NCI-H2171 treated with DMSO at 0.1 percent for 48 hours (cell line): Measurements from ENCODE around the gene DCAF4.

Experiments used
- DNase-seq: peaks from one replicate; lab custom pipeline; 2025; lab: John Stamatoyannopoulos, UW

The DCAF4 gene, protein sequence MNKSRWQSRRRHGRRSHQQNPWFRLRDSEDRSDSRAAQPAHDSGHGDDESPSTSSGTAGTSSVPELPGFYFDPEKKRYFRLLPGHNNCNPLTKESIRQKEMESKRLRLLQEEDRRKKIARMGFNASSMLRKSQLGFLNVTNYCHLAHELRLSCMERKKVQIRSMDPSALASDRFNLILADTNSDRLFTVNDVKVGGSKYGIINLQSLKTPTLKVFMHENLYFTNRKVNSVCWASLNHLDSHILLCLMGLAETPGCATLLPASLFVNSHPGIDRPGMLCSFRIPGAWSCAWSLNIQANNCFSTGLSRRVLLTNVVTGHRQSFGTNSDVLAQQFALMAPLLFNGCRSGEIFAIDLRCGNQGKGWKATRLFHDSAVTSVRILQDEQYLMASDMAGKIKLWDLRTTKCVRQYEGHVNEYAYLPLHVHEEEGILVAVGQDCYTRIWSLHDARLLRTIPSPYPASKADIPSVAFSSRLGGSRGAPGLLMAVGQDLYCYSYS

DNA sequence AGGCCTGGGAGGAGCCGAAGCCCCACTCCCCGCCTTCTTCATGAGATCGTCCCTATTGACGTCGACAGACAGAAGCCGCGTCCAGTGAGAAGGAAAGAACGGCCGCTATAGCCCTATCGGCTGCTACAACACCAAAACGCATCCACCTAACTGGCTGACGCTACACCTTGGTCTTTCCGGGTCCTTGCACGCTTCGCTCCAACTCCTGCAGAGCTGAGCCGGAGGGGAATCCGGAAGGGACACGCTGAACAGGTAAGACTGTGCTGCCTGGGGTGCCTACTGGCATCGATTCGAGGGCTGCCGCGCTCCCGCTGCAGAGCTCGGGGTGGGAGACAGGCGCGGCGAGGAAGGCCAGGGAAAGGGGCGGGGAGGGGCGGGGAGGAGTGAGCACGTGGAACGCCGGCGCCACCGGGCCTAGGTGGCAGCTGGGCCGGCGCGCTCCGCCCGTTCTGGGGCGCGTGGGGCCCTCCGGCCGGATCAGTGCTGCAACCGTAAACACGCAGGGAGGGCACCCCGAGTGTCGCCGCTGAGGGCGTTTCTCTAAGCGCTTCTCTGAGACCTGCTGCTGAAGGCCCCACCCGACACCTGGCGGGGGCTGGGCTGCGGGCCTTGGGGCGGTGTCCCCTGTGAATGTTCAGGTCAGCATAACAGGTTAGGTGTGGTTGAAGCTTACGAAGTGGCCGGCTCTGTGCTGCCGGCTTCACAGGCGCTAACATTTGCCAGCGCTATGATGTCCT is at the start of gene DCAF4:
DCAF4 (plus strand) TSS at position 173 of the 737 bp plus-strand sequence. CDS start 11,515 bp downstream, outside the sequence.
- DNase-seq, result peak; percentile 100

GRCh38 chr14:72876710-72877063 is 49.6 kb upstream of the DCAF4 start:
- no peak for DNase-seq

DNA sequence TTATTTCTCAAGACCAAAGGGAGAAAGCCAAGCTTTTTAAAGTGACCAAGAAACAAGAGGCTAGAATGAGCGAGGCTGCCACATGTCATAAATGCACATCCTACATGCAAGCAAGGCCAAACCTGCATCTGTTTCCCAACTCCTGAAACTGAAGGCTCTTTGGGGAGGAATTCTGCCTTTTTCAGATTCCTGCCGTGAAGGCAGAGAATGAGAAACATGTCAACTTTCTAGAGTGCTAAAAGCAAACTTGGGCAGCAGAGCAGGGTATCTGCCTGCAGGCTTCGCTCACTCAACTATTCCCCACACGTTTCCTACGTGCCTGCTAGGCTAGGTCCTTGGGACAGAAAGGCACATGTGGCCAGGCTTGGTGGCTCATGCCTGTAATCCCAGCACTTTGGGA is 47.5 kb upstream of the DCAF4 start:
- DNase-seq, result no peak

DNA sequence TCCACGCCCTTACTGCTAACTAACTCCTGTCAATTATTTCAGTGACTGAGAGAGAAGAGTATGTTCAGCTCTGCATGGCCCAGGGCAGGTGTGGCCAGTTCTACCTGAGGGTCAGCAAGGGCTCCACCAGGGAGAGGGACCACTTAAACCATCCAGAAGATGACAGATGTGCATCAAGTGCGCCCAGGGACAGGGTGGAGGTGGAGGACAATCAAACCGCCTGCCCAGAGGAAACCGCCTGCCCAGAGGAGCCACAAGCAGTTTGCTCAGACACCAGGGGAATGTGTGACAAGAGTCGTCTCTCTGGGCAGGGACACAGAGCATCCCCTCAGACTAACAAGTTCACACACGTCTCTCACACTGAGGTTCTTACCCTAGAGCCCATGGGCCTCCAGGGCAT is 46.8 kb upstream of the DCAF4 start:
- DNase-seq, result no peak

- DNase-seq, result no peak
These were observed 46.1 kb upstream of the DCAF4 start for GRCh38 chr14:72880164-72880563.

DNA sequence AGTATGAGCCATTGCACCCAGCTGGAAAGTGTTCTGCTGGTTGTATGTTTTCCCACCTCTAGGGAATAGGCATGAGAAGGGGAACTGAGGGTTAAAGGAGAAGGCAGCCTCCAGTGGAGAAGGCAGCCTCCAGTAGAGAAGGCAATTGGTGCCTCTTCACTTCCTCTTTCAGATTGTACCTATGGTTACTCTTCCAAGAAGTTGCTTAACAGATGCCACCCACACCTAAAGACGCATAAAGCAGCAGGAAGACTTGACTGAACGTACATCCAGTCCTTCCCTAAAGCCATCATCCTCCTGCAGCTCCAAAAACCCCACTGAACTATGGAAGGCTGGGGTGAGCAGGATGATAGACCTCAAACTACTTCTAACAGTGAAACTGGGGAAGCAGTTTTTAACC is 45.4 kb upstream of the DCAF4 start:
- no peak for DNase-seq

- DNase-seq, result no peak
These were observed 44.7 kb upstream of the DCAF4 start for GRCh38 chr14:72881543-72881942.

GRCh38 chr14:72882047-72882446 is 44.2 kb upstream of the DCAF4 start:
- no peak for DNase-seq

- DNase-seq, result no peak
These were observed 43.8 kb upstream of the DCAF4 start for GRCh38 chr14:72882463-72882862.

- no peak for DNase-seq
These were observed 43.2 kb upstream of the DCAF4 start for GRCh38 chr14:72883109-72883508.

- DNase-seq, result no peak
These were observed 42.3 kb upstream of the DCAF4 start for GRCh38 chr14:72883961-72884360.

- no peak for DNase-seq
These were observed 41.9 kb upstream of the DCAF4 start for GRCh38 chr14:72884386-72884785.

GRCh38 chr14:72887514-72887913 is 38.8 kb upstream of the DCAF4 start:
- no peak for DNase-seq

DNA sequence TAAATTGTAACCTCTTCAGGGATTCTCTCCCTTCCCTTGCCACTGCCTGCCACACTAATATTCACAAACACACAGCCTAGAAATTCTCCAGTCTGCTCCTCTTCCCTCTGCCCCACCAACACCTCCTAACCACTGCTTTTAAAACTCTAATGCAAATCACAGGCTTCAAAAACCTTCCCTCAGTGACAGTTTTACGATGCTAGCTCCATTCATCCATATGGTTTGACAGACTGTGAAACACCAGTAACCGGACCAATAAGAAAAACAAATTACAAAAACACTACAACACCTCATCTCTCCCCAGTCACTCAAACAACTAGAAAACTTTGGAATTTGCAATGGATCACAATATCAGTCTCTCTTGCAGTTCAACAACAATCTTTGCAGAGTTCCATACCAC is 38.1 kb upstream of the DCAF4 start:
- peak; percentile 30 for DNase-seq

GRCh38 chr14:72888636-72889201 is 37.5 kb upstream of the DCAF4 start:
- no peak for DNase-seq

DNA sequence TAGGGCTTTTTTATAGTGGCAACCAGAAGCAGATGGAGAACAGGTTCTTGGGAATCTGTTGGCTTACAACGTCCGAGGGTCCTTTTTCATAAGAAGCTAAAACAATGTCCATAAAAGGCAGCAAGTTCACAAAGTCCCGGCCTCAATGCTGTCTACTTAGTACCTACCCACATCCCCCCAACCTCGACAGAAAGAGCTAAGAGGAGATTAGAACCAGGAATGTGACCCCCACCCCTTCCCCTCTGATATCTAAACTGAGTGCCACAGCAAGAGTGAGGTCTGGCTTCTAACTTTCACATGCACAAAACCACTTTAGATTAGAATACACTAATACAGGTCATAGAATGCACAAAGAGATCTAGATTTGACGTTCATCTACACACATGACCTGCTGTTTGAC is 36.9 kb upstream of the DCAF4 start:
- no peak for DNase-seq

DNA sequence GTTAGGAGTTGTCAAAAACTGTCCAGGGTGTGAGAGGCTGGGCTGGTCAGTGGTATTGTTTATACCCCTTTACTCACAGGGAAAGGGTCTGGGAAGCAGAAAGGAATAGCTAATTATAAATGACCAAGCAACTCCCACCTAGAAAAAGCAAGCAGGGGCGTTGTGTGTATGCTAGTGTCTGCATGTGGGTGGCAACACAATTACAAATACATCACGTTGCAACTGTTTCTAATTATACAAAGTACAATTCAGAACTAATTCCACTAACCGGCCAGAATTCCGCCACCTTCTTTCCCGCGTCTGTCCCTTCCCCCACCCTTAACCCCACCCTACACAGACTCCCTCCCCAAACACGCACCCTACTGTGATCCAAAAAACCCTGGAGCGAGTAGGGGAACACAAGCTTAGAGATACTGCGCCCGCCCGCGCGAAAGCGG is 34.6 kb upstream of the DCAF4 start:
- no peak for DNase-seq

GRCh38 chr14:72892103-72892878 is 34.0 kb upstream of the DCAF4 start:
- DNase-seq, result peak; percentile 56

DNA sequence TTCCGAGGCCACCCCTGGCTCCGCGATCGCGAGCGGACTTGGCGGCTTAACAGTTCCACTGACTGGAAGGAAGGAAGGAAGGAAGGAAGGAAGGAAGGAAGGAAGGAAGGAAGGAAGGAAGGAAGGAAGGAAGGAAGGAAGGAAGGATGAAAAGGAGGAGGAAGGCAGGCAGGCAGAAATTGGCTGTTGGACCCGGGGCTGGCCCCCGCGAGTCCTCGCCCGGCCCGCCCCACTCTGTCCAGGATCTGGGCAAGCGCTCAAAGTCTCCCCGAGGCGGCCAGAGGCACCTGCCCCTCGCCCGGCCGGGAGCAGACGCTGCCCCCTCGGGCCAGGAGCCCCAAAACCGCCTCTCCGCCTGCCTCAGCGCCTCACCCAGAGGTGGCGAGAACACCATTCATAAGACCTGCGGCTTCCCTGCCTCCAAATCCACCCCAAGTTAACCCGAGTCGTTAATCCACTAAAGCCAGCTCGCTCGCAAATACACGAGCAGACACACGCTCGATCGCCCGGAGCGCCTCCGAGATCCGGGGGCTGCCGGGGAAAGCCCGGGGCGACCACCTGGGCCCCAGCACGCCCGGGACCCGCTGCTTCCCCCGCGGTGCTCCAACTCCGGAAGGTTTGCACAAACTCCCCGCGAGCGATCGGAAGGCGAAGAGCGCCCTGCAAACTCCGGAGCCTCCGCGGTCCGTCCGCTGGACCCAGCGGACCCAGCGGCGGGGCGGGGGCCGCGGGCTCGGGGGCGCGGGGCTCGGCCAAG is 33.2 kb upstream of the DCAF4 start:
- peak; percentile 36 for DNase-seq

- DNase-seq, result peak; percentile 95
These were observed 32.5 kb upstream of the DCAF4 start, which contains the start of gene DPF3 for GRCh38 chr14:72893636-72894322. DPF3 (minus strand) TSS chr14:72894101; CDS start chr14:72894088, 13 bp downstream.

GRCh38 chr14:72894323-72894622 is 32.0 kb upstream of the DCAF4 start:
- no peak for DNase-seq
